SK-N-SH (cell line): ENCODE measurements around the gene UTP11. TPM values are rescaled to one million over a fixed set of nuclear protein-coding genes. Genes with fewer than 3 reads are reported as not detected.

Experiments used
- CTCF ChIA-PET: fragments of 300-600, 350-600 bp; formaldehyde crosslinking; extraction: SDS; loops from one replicate; lab custom pipeline; 2021; lab: Yijun Ruan, JAX
- POLR2A ChIA-PET: fragments of 350-600 bp; sonication (Branson Sonifier 250); formaldehyde crosslinking; extraction: SDS; loops from one replicate; lab custom pipeline; 2020; ENCODE audit warnings: antibody characterized with exemption, inconsistent platforms; lab: Yijun Ruan, JAX
- DNase-seq: peaks from one replicate; pipeline ENCODE4 v3.0.0; 2012
- H2AFZ ChIP-seq: fragments of 200-600 bp; sonication (generic); 2 replicates; pipeline ENCODE4 v1.8.1; 2016; ENCODE audit warnings: antibody characterized with exemption, mild to moderate bottlenecking, low read depth
- H3F3A ChIP-seq: fragments of 200-600 bp; sonication (generic); replicated peaks from 2 replicates; pipeline ENCODE3; 2016; ENCODE audit warnings: antibody characterized with exemption, mild to moderate bottlenecking; ENCODE audit not compliant: insufficient read depth
- H3K27ac ChIP-seq, 2 experiments: fragments of 200-500 bp in 1 of 2; fragments of 200-600 bp in 1 of 2; sonication (Bioruptor generic) in 1 of 2; sonication (generic), shearing (Covaris generic) in 1 of 2; 2 replicates each; pipeline versions ENCODE4 v1.5.1 to v1.6.1; 2014 to 2016; ENCODE audit warnings: low read depth in 2 of 2, inconsistent platforms in 1 of 2, low read length in 1 of 2, mild to moderate bottlenecking in 1 of 2, mixed read lengths in 1 of 2
- H3K27me3 ChIP-seq: fragments of 200-600 bp; sonication (generic), shearing (Covaris generic); 2 replicates; pipeline ENCODE4 v1.6.1; 2016; ENCODE audit warnings: mixed run types; ENCODE audit not compliant: insufficient read depth
- H3K36me3 ChIP-seq, 2 experiments: fragments of 200-500 bp in 1 of 2; fragments of 200-600 bp in 1 of 2; sonication (Bioruptor generic) in 1 of 2; sonication (generic) in 1 of 2; replicated peaks in 1 of 2; 2 replicates each; pipeline versions ENCODE3 to v1.5.1; 2014 to 2016; ENCODE audit warnings: low read length in 1 of 2, mild to moderate bottlenecking in 1 of 2; ENCODE audit not compliant: insufficient read depth in 2 of 2, control insufficient read depth in 1 of 2
- H3K4me1 ChIP-seq, 2 experiments: fragments of 200-500 bp in 1 of 2; fragments of 200-600 bp in 1 of 2; sonication (Bioruptor generic) in 1 of 2; sonication (generic), shearing (Covaris generic) in 1 of 2; 2 replicates each; pipeline versions ENCODE4 v1.5.1 to v1.6.1; 2014 to 2016; ENCODE audit warnings: low read depth in 1 of 2, low read length in 1 of 2, mixed run types in 1 of 2; ENCODE audit not compliant: insufficient read depth in 2 of 2, control insufficient read depth in 1 of 2
- H3K4me2 ChIP-seq: fragments of 200-600 bp; sonication (generic), shearing (Covaris generic); 2 replicates; pipeline ENCODE4 v1.6.1; 2017; ENCODE audit warnings: mixed run types
- H3K4me3 ChIP-seq, 2 experiments: fragments of 200-500 bp in 1 of 2; fragments of 200-600 bp in 1 of 2; sonication (Bioruptor generic) in 1 of 2; sonication (generic), shearing (Covaris generic) in 1 of 2; 2 replicates each; pipeline versions ENCODE4 v1.5.1 to v1.8.1; 2014 to 2016; ENCODE audit warnings: low read depth in 2 of 2, inconsistent platforms in 1 of 2, low read length in 1 of 2, mild to moderate bottlenecking in 1 of 2, mixed read lengths in 1 of 2, moderate library complexity in 1 of 2
- H3K79me2 ChIP-seq: fragments of 200-600 bp; sonication (generic); 2 replicates; pipeline ENCODE4 v1.8.1; 2017; ENCODE audit warnings: mild to moderate bottlenecking; ENCODE audit not compliant: insufficient read depth
- H3K9ac ChIP-seq: fragments of 200-600 bp; sonication (generic); 2 replicates; pipeline ENCODE4 v1.6.1; 2017; ENCODE audit warnings: mixed run types
- H3K9me2 ChIP-seq: fragments of 200-600 bp; sonication (generic); 2 replicates; pipeline ENCODE4 v1.6.1; 2017; ENCODE audit warnings: mixed run types
- H3K9me3 ChIP-seq: fragments of 200-600 bp; sonication (generic); 2 replicates; pipeline ENCODE4 v1.6.1; 2017; ENCODE audit warnings: mixed run types, mild to moderate bottlenecking, moderate library complexity
- H4K20me1 ChIP-seq: fragments of 200-600 bp; sonication (generic); 2 replicates; pipeline ENCODE4 v1.6.1; 2017; ENCODE audit warnings: mild to moderate bottlenecking, mixed run types; ENCODE audit not compliant: insufficient read depth
- CHD2 ChIP-seq: fragments of 150-350 bp; IDR thresholded peaks from 2 replicates; pipeline ENCODE4 v1.6.1; 2018; ENCODE audit warnings: low read length; ENCODE audit not compliant: partially characterized antibody
- EP300 ChIP-seq, 2 experiments: IDR thresholded peaks; 2 replicates each; pipeline versions ENCODE4 v1.4.0 to v1.6.1; 2012; ENCODE audit warnings: borderline replicate concordance in 1 of 2, low read depth in 1 of 2, low read length in 1 of 2
- FOXJ3 ChIP-seq: sonication (generic); formaldehyde crosslinking; IDR thresholded peaks from 2 replicates; pipeline ENCODE4 v1.5.1; 2020; ENCODE audit warnings: mild to moderate bottlenecking, missing genetic modification reagents
- GABPA ChIP-seq: IDR thresholded peaks from 2 replicates; pipeline ENCODE4 v1.4.0; 2012; ENCODE audit warnings: low read depth, mild to moderate bottlenecking
- IRF3 ChIP-seq: fragments of 150-350 bp; IDR thresholded peaks from 2 replicates; pipeline ENCODE4 v1.6.1; 2016; ENCODE audit warnings: mild to moderate bottlenecking, low read depth, low read length
- MEF2A ChIP-seq: IDR thresholded peaks from 2 replicates; pipeline ENCODE4 v1.4.0; 2012; ENCODE audit warnings: low read depth, borderline replicate concordance
- PBX3 ChIP-seq: IDR thresholded peaks from 2 replicates; pipeline ENCODE4; 2012
- POLR2AphosphoS5 ChIP-seq: IDR thresholded peaks from 2 replicates; pipeline ENCODE4 v1.6.1; 2012; ENCODE audit warnings: low read depth, low read length
- RCOR1 ChIP-seq: fragments of 150-350 bp; IDR thresholded peaks from 2 replicates; pipeline ENCODE4 v1.6.1; 2017; ENCODE audit warnings: antibody characterized with exemption, low read length
- REST ChIP-seq: IDR thresholded peaks from 2 replicates; pipeline ENCODE4 v1.6.1; 2012; ENCODE audit warnings: mild to moderate bottlenecking, low read depth, low read length, moderate library complexity
- RFX5 ChIP-seq: IDR thresholded peaks from 2 replicates; pipeline ENCODE4 v1.6.1; 2012; ENCODE audit warnings: mild to moderate bottlenecking, improper control_type of control experiment, low read length
- RXRA ChIP-seq: IDR thresholded peaks from 2 replicates; pipeline ENCODE4 v1.4.0; 2012; ENCODE audit warnings: low read depth, mild to moderate bottlenecking, borderline replicate concordance
- SIN3A ChIP-seq: IDR thresholded peaks from 2 replicates; pipeline ENCODE4 v1.6.1; 2012; ENCODE audit warnings: low read depth, mild to moderate bottlenecking, low read length, moderate library complexity, borderline replicate concordance
- SMC3 ChIP-seq: IDR thresholded peaks from 2 replicates; pipeline ENCODE4 v1.6.1; 2012; ENCODE audit warnings: low read depth, low read length, improper control_type of control experiment
- TAF1 ChIP-seq: IDR thresholded peaks from 2 replicates; pipeline ENCODE4 v1.6.1; 2012; ENCODE audit warnings: low read depth, mild to moderate bottlenecking, low read length, moderate library complexity, borderline replicate concordance
- TEAD4 ChIP-seq: IDR thresholded peaks from 2 replicates; pipeline ENCODE4 v1.4.0; 2012; ENCODE audit warnings: mild to moderate bottlenecking, borderline replicate concordance; ENCODE audit not compliant: insufficient read depth
- USF1 ChIP-seq: IDR thresholded peaks from 2 replicates; pipeline ENCODE4 v1.4.0; 2012; ENCODE audit warnings: low read depth, borderline replicate concordance
- USF2 ChIP-seq: fragments of 150-350 bp; IDR thresholded peaks from 2 replicates; pipeline ENCODE4 v1.6.1; 2017; ENCODE audit warnings: antibody characterized with exemption, low read length, low read depth, borderline replicate concordance
- WGBS: methylation state at CpG from one replicate; pipeline ENCODE4 v1.1.6; 2017; ENCODE audit warnings: low lambda C conversion rate; 5-methylcytosine and 5-hydroxymethylcytosine counted together
- polyA plus RNA-seq, 3 experiments: library from polyadenylated mRNA; depleted of rRNA; stranded (reverse); fragments of >200 nt; gene quantifications; 2 replicates each; pipeline ENCODE4 v1.2.3, GENCODE V29; 2012

The UTP11 gene
- polyA plus RNA-seq, 1 of the 3 experiments (the other 2 are of a cell fraction): 26.8 TPM

GRCh38 chr1:38060498-38060897 lies 48.0 kb downstream of the UTP11 start:
- no peaks in the 10 kb centered on the region for H3K36me3 ChIP-seq
- H3K4me3 ChIP-seq: no peak overlapping the region
- no peaks in the 10 kb centered on the region for H3F3A ChIP-seq
- H3K27me3 ChIP-seq: peaks cover 16% of the 10 kb centered on the region; the same call in 1 of the 2 replicates
- POLR2A ChIA-PET: no interaction called here
- no peaks in the 10 kb centered on the region for H4K20me1 ChIP-seq
- H3K79me2 ChIP-seq: no peaks in the 10 kb centered on the region
- H3K9me3 ChIP-seq: no peaks in the 10 kb centered on the region
- H2AFZ ChIP-seq: no peak overlapping the region
- DNase-seq: no peak
- TF ChIP-seq TEAD4 (no peak), IRF3 (no peak), REST (no peak), TAF1 (no peak), RCOR1 (no peak), EP300 (IDR thresholded peaks at IDR 0.05; ENCODE audit: borderline replicate concordance in 1 of 2, low read depth in 1 of 2, low read length in 1 of 2) (no peak), FOXJ3 (CRISPR knock-in tag) (no peak), RFX5 (no peak), MEF2A (no peak), RXRA (no peak), USF1 (no peak), SMC3 (no peak), SIN3A (no peak), GABPA (no peak), POLR2AphosphoS5 (no peak), CHD2 (no peak), USF2 (no peak), PBX3 (no peak)
- WGBS: 0% methylated on average over 1 of the region's 2 CpGs
- CTCF ChIA-PET: interaction anchor here (7.2 kb wide), 1 partner anchor 11 kb away, joined by 36 read pairs; no protein-coding TSS in a partner anchor
- no peak overlapping the region for H3K27ac ChIP-seq
- H3K4me1 ChIP-seq: peaks cover 0 to 11% of the 10 kb centered on the region in 2 experiments; a peak in 2 of 4 replicates
- no peak overlapping the region for H3K9ac ChIP-seq
- no peak overlapping the region for H3K4me2 ChIP-seq
- H3K9me2 ChIP-seq: no peaks in the 10 kb centered on the region
